GM18507 (cell line): Measurements from ENCODE around the gene KDM4B.
"Not testable (repeated sequence)": the region's sequence is repeated elsewhere in the genome, so short reads cannot be mapped to it uniquely, and the experiment has no call there.

Experiments
- DNase-seq: peaks from one replicate; pipeline ENCODE4 v3.0.0; 2011; ENCODE audit warnings: low read depth; ENCODE audit not compliant: insufficient read length; ENCODE audit errors: extremely low spot score
- FAIRE-seq: peaks from 2 replicates; lab custom pipeline; 2011; peaks lifted over from hg19 to GRCh38; lab: Jason Lieb, UNC

Gene KDM4B

GRCh38 chr19:5150902-5151741 is 182.2 kb downstream of the KDM4B start:
- FAIRE-seq (no peak), DNase-seq (no peak)

GRCh38 chr19:5152013-5152763 is 183.3 kb downstream of the KDM4B start:
- no peak for FAIRE-seq

GRCh38 chr19:5152767-5153532 is 184.0 kb downstream of the KDM4B start:
- FAIRE-seq (no peak), DNase-seq (no peak)

More at GRCh38 chr19:5152013-5152763, 183.3 kb downstream of the KDM4B start:
- no peak for DNase-seq

GRCh38 chr19:5153601-5154128 is 184.8 kb downstream of the KDM4B start:
- FAIRE-seq = no peak

GRCh38 chr19:5154129-5154798 is 185.4 kb downstream of the KDM4B start:
- DNase-seq = no peak
- FAIRE-seq = peak; percentile 59

More at GRCh38 chr19:5153601-5154128, 184.8 kb downstream of the KDM4B start:
- no peak for DNase-seq

GRCh38 chr19:5154799-5155426 is 186.0 kb downstream of the KDM4B start:
- FAIRE-seq (no peak), DNase-seq (no peak)

GRCh38 chr19:5155586-5156210 is 186.8 kb downstream of the KDM4B start:
- FAIRE-seq (no peak), DNase-seq (no peak)

GRCh38 chr19:5156231-5156986 is 187.5 kb downstream of the KDM4B start:
- DNase-seq = no peak
- FAIRE-seq = no peak

GRCh38 chr19:5157186-5157585 is 188.3 kb downstream of the KDM4B start:
- FAIRE-seq = no peak
- DNase-seq = no peak

- not testable (repeated sequence) for FAIRE-seq, DNase-seq
These were observed 189.7 kb downstream of the KDM4B start for GRCh38 chr19:5158549-5159134.

GRCh38 chr19:5160158-5160795 is 191.4 kb downstream of the KDM4B start:
- DNase-seq, FAIRE-seq: not testable (repeated sequence)

- DNase-seq, FAIRE-seq: not testable (repeated sequence)
These were observed 196.2 kb downstream of the KDM4B start for GRCh38 chr19:5164845-5165696.

- DNase-seq = no peak
- no peak for FAIRE-seq
These were observed 196.7 kb downstream of the KDM4B start for GRCh38 chr19:5165697-5166019.

GRCh38 chr19:5166262-5166661 is 197.3 kb downstream of the KDM4B start:
- FAIRE-seq = no peak
- DNase-seq = no peak

GRCh38 chr19:5170329-5170745 is 201.4 kb downstream of the KDM4B start:
- DNase-seq (no peak), FAIRE-seq (no peak)

GRCh38 chr19:5171711-5172110 is 202.8 kb downstream of the KDM4B start:
- no peak for FAIRE-seq
- DNase-seq = no peak
